CD14-positive monocyte (primary cell): ENCODE measurements around the gene NRM. TPM values are rescaled to one million over a fixed set of nuclear protein-coding genes. Genes with fewer than 3 reads are reported as not detected.

Source experiments
- DNase-seq, 3 donors: peaks; one replicate each; pipeline ENCODE4 v3.0.0-alpha.2; 2011 to 2022
- H2AFZ ChIP-seq: 2 replicates; pipeline ENCODE4 v1.6.0; 2012; ENCODE audit warnings: mild to moderate bottlenecking, low read depth, low read length, inconsistent platforms; ENCODE audit not compliant: insufficient read depth, poor library complexity, severe bottlenecking
- H3K27ac ChIP-seq, 2 donors: 1 replicate in 1 of 2; 2 replicates in 1 of 2; pipeline ENCODE4 v1.5.1; 2012 to 2013; ENCODE audit warnings: low read length in 2 of 2, control low read depth in 1 of 2, inconsistent platforms in 1 of 2, low read depth in 1 of 2, mild to moderate bottlenecking in 1 of 2
- H3K27me3 ChIP-seq, 2 donors: one replicate each; pipeline versions ENCODE4 v1.6.0 to v1.6.1; 2011 to 2013; ENCODE audit warnings: low read length in 2 of 2; ENCODE audit not compliant: control insufficient read depth in 2 of 2, insufficient read depth in 2 of 2
- H3K36me3 ChIP-seq, 2 donors: replicated peaks in 1 of 2; 1 replicate in 1 of 2; 2 replicates in 1 of 2; pipeline versions ENCODE4 v1.5.1 to v1.6.1; 2012 to 2013; ENCODE audit warnings: low read length in 2 of 2, control low read depth in 1 of 2, inconsistent platforms in 1 of 2, mild to moderate bottlenecking in 1 of 2; ENCODE audit not compliant: insufficient read depth in 2 of 2, control insufficient read depth in 1 of 2
- H3K4me1 ChIP-seq, 2 donors: 1 replicate in 1 of 2; 2 replicates in 1 of 2; pipeline versions ENCODE4 v1.5.1 to v1.6.1; 2012 to 2013; ENCODE audit warnings: low read length in 2 of 2, control low read depth in 1 of 2, inconsistent platforms in 1 of 2, mild to moderate bottlenecking in 1 of 2, moderate library complexity in 1 of 2; ENCODE audit not compliant: insufficient read depth in 2 of 2, control insufficient read depth in 1 of 2
- H3K4me2 ChIP-seq: replicated peaks from 2 replicates; pipeline ENCODE3; 2012; ENCODE audit warnings: low read length, moderate library complexity, mild to moderate bottlenecking; ENCODE audit not compliant: poor library complexity, severe bottlenecking; ENCODE audit errors: extremely low read depth
- H3K4me3 ChIP-seq, 3 experiments: fragments of 200-600 bp in 1 of 3; sonication (generic) in 1 of 3; replicated peaks in 1 of 3; 1 replicate in 2 of 3; 2 replicates in 1 of 3; pipeline ENCODE4 v1.5.1; 2011 to 2013; ENCODE audit warnings: low read length in 3 of 3, mild to moderate bottlenecking in 3 of 3, control low read depth in 2 of 3, low read depth in 2 of 3, inconsistent platforms in 1 of 3, moderate library complexity in 1 of 3
- H3K79me2 ChIP-seq: 2 replicates; pipeline ENCODE4 v1.6.0; 2012; ENCODE audit warnings: mild to moderate bottlenecking, control low read depth, inconsistent platforms, low read length, moderate library complexity; ENCODE audit not compliant: insufficient read depth
- H3K9ac ChIP-seq: 2 replicates; pipeline ENCODE4 v1.6.0; 2017; ENCODE audit warnings: low read length, mild to moderate bottlenecking; ENCODE audit not compliant: insufficient read depth, poor library complexity, severe bottlenecking
- H3K9me3 ChIP-seq, 2 donors: replicated peaks in 1 of 2; 1 replicate in 1 of 2; 2 replicates in 1 of 2; pipeline versions ENCODE4 v1.5.1 to v1.6.1; 2012 to 2013; ENCODE audit warnings: low read length in 2 of 2, control low read depth in 1 of 2; ENCODE audit not compliant: control insufficient read depth in 1 of 2, insufficient read depth in 1 of 2
- H4K20me1 ChIP-seq: 2 replicates; pipeline ENCODE4 v1.6.0; 2012; ENCODE audit warnings: mild to moderate bottlenecking, low read length, control low read depth, moderate library complexity; ENCODE audit not compliant: insufficient read depth
- H3K27ac Mint-ChIP-seq, 7 donors: one replicate each; pipeline ENCODE4 v1.8.0; 2020; ENCODE audit warnings: mild to moderate bottlenecking in 7 of 7, mixed read lengths in 7 of 7, moderate library complexity in 6 of 7, inconsistent platforms in 2 of 7
- H3K27me3 Mint-ChIP-seq, 3 donors: one replicate each; pipeline ENCODE4 v1.8.0; 2021 to 2022; ENCODE audit warnings: low read depth in 3 of 3, mild to moderate bottlenecking in 3 of 3, mixed read lengths in 3 of 3, moderate library complexity in 3 of 3, inconsistent platforms in 1 of 3
- H3K36me3 Mint-ChIP-seq, 2 donors: one replicate each; pipeline ENCODE4 v1.8.0; 2020; ENCODE audit warnings: mixed read lengths in 2 of 2, inconsistent platforms in 1 of 2, mild to moderate bottlenecking in 1 of 2
- H3K4me1 Mint-ChIP-seq: one replicate; pipeline ENCODE4 v1.8.0; 2020; ENCODE audit warnings: mild to moderate bottlenecking, mixed read lengths
- H3K4me3 Mint-ChIP-seq, 2 donors: one replicate each; pipeline ENCODE4 v1.8.0; 2020; ENCODE audit warnings: mild to moderate bottlenecking in 2 of 2, mixed read lengths in 2 of 2, moderate library complexity in 1 of 2
- H3K9me3 Mint-ChIP-seq, 7 donors: one replicate each; pipeline ENCODE4 v1.8.0; 2020 to 2022; ENCODE audit warnings: mixed read lengths in 7 of 7, mild to moderate bottlenecking in 6 of 7, moderate library complexity in 6 of 7, inconsistent platforms in 2 of 7
- WGBS: methylation state at CpG from one replicate; pipeline ENCODE4 v1.1.5; 2013; ENCODE audit warnings: missing lambda C conversion rate; ENCODE audit not compliant: insufficient coverage; 5-methylcytosine and 5-hydroxymethylcytosine counted together
- intact Hi-C, 2 donors: fragments of 100-400 bp; cut with micrococcal nuclease; formaldehyde crosslinking; loops; one replicate each; pipeline versions ENCODE4 v1.15.0 to v1.15.1; 2023
- polyA plus RNA-seq, 3 donors: library from polyadenylated mRNA; depleted of rRNA in 1 of 3; unstranded in 2 of 3; stranded (reverse) in 1 of 3; fragments of 300-500 nt in 2 of 3; fragments of >200 nt in 1 of 3; fragmentation: Illumina TruSeq in 2 of 3; gene quantifications; 1 replicate in 2 of 3; 2 replicates in 1 of 3; pipeline ENCODE4 v1.2.3, GENCODE V29; 2012 to 2021
- TF ChIP-seq, protein P1 (sequence below): fragments of 200-600 bp; IDR thresholded peaks from one replicate; pipeline ENCODE4 v1.8.0; 2022; ENCODE audit warnings: antibody characterized with exemption, mild to moderate bottlenecking

NRM gene
- polyA plus RNA-seq, 3 donors = 25.9 to 36.0 (median 35.0) TPM

GRCh38 chr6:30651143-30651542 lies 39.6 kb downstream of the NRM start:
- no peak overlapping the region for H3K4me3 Mint-ChIP-seq
- TF ChIP-seq, protein P1, sequence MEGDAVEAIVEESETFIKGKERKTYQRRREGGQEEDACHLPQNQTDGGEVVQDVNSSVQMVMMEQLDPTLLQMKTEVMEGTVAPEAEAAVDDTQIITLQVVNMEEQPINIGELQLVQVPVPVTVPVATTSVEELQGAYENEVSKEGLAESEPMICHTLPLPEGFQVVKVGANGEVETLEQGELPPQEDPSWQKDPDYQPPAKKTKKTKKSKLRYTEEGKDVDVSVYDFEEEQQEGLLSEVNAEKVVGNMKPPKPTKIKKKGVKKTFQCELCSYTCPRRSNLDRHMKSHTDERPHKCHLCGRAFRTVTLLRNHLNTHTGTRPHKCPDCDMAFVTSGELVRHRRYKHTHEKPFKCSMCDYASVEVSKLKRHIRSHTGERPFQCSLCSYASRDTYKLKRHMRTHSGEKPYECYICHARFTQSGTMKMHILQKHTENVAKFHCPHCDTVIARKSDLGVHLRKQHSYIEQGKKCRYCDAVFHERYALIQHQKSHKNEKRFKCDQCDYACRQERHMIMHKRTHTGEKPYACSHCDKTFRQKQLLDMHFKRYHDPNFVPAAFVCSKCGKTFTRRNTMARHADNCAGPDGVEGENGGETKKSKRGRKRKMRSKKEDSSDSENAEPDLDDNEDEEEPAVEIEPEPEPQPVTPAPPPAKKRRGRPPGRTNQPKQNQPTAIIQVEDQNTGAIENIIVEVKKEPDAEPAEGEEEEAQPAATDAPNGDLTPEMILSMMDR = no peak
- H3K36me3 Mint-ChIP-seq = peaks cover 48 to 53% of the 10 kb centered on the region in 2 donors
- peaks cover 13 to 19% of the 10 kb centered on the region in 2 donors for H3K4me1 ChIP-seq
- H3K4me2 ChIP-seq = no peak overlapping the region
- peaks cover 53 to 58% of the 10 kb centered on the region in 2 donors for H3K36me3 ChIP-seq
- H3K27me3 ChIP-seq = no peaks in the 10 kb centered on the region
- intact Hi-C loops = no loop called here
- no peaks in the 10 kb centered on the region for H3K27me3 Mint-ChIP-seq
- no peak overlapping the region for H3K27ac ChIP-seq
- peak overlapping the region in 2 of 7 donors; percentile 4 to 7 for H3K27ac Mint-ChIP-seq
- H3K9ac ChIP-seq = no peak overlapping the region
- no peaks in the 10 kb centered on the region for H3K9me3 ChIP-seq
- H3K4me1 Mint-ChIP-seq = peaks cover 15% of the 10 kb centered on the region
- no peaks in the 10 kb centered on the region for H3K9me3 Mint-ChIP-seq
- no peak overlapping the region for H2AFZ ChIP-seq
- H3K79me2 ChIP-seq = peaks cover 33% of the 10 kb centered on the region
- 88% methylated on average over 5 of the region's 12 CpGs for WGBS
- H3K4me3 ChIP-seq = no peak overlapping the region
- H4K20me1 ChIP-seq = peaks cover 13% of the 10 kb centered on the region
- DNase-seq = no peak

DNA sequence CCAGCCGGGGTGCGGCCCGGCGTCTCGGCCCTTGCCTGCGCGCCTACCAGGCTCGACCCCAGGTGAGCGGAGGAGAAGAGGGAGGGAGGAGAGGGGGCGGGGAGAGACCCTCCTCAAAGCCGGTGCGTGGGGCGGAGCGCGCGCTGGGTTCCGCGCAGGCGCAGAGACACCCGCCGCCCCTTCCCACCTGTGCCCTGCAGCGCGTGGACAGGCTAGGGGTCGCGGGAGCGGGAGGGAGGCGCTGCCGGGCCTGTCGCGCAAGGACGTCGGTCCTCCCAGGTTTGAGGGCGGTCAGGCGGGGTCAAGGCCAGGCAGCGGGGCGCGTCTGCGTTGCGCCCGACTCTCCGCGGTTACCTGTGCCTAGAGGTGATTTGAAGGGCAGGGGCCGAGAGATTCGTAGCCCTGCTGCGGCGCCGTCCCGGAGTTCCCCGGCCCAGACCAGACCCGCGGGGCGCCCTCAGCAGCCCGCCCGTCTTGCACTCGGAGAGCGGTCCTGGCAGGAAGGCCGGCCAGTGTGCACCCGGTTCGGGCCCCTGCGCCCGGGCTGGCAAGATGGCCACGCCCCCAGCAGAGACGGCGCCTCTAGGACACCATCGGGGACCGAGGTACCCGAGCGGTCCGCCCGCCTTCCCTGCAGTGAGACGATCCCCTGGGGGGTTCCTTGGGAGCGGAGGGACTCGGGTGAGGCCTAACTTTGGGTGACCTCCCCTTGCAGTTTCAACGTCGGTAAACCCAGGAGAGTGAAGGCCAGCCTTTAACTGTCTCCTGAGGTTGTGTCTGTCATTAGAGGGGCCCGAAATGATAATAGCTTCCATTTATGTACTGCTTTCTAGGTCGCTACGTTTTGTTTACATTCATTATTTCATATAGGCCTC lies 43.3 kb downstream of the NRM start:
- TF ChIP-seq, protein P1 = no peak
- H3K4me3 Mint-ChIP-seq = peak overlapping the region; percentile 81 to 91

More for the DNA sequence above, 43.3 kb downstream of the NRM start:
- intact Hi-C loops = no loop called here
- H3K79me2 ChIP-seq = peaks cover 40% of the 10 kb centered on the region
- H2AFZ ChIP-seq = peak overlapping the region; percentile 100
- H3K4me1 ChIP-seq = peaks cover 43 to 52% of the 10 kb centered on the region in 2 donors
- H3K4me3 ChIP-seq = peak overlapping the region; percentile 63 to 99 (median 95)
- H3K27ac Mint-ChIP-seq = peak overlapping the region; percentile 37 to 89 (median 77)
- peaks cover 0 to 1% (median 0%) of the 10 kb centered on the region in 3 donors for H3K27me3 Mint-ChIP-seq
- peaks cover 24 to 29% of the 10 kb centered on the region in 2 donors for H3K36me3 Mint-ChIP-seq
- H3K9ac ChIP-seq = peak overlapping the region; percentile 88
- peaks cover 49% of the 10 kb centered on the region for H3K4me1 Mint-ChIP-seq
- WGBS = under 1% methylated on average over 66 of the region's 78 CpGs
- H4K20me1 ChIP-seq = peaks cover 21% of the 10 kb centered on the region
- H3K27me3 ChIP-seq = no peaks in the 10 kb centered on the region
- no peaks in the 10 kb centered on the region for H3K9me3 Mint-ChIP-seq
- peak overlapping the region; percentile 63 to 84 for H3K27ac ChIP-seq
- peak overlapping the region; percentile 98 for H3K4me2 ChIP-seq
- peaks cover 17 to 22% of the 10 kb centered on the region in 2 donors for H3K36me3 ChIP-seq
- H3K9me3 ChIP-seq = no peaks in the 10 kb centered on the region
- DNase-seq = peak; percentile 37 to 43 (median 40)
